Measurements from ENCODE around the gene MOB3C.
A peak's percentile ranks its signal among the peaks of the same experiment; 100 is the strongest.

Gene MOB3C

GRCh38 chr1:46603858-46604549 is 12.6 kb downstream of the MOB3C start, which contains the start of gene MKNK1:
Gene MKNK1 (minus strand): TSS chr1:46604268. CDS start chr1:46583327, 20,941 bp downstream.
- DNase-seq = peak; percentile 96 to 99 (median 99)

GRCh38 chr1:46603481-46603857 is 13.1 kb downstream of the MOB3C start:
- no peak for DNase-seq

DNA sequence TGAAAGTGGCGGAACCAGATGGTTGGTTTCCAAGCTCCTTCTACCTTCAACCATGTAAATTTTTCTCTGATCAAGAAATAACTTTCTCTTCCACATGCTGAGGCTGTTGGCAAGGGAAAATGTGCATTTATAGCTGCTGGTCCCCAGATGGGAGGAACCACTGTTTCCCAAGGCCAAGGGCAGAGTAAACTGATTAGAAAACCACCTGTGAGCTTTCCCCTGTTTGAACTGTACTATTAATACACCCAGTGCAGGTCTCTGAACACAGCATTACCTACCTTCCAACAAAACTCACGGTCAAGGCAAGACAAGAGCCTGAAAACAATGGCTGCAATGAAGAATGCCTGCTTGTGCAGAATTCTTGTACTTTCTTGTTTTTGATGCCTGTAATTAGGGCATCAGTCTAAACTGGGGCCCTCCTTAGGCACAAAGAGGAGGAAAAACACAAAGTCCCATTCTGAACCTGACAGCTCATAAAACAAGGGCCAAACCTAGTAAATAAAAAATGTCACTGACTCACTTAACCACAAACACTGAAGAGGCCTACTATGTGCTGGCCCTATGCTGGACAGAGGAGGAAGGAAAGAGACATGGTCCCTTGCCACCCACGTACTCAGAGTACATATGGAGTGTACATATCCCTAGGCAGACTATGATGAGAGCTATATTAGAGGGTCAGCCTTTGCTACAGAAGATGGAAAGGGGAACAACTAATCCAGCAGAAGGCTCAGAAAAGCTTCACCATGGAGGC is 15.2 kb downstream of the MOB3C start:
- no peak for DNase-seq

- no peak for DNase-seq
These were observed 17.3 kb downstream of the MOB3C start for GRCh38 chr1:46599059-46599970.

DNA sequence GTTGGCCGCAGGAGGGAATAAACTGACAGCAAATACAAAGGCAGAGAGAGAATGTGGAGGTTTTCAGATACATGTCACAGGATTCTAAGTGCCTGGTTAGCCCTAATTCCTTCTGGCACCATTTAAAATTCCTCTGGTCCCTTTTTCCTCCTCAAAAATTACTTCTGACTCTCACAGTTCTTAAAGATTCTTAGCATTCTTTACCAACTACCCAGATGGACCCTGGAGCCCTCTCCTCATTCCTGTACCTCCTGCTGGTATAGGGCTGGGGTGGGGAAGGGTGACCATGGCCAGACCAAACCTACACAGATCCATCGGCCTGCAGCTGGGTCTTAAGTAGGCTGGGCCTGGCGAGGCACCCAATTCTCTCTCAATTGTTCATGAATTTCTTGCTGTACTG is 19.8 kb downstream of the MOB3C start:
- no peak for DNase-seq

GRCh38 chr1:46596036-46596435 is 20.6 kb downstream of the MOB3C start:
- DNase-seq = no peak

GRCh38 chr1:46595127-46595526 is 21.5 kb downstream of the MOB3C start:
- DNase-seq = no peak

DNA sequence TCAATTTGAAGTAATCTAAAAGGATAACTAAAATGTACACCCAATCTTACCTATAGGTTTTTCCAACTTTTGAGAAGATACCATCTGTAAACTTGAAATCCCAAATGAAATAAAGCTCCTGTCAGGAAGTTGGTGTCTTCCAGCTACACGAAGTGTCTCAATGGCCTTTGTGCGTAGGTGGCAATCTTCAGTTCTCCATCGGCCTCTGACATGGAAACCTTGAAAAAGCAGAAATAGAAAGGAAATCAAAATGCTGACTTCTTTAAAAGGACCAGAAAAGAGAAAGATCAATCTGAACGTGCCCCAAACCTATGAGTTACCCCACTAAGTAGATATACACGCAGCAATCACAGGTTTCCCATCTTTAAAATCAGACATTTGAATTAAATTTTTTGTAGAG is 22.5 kb downstream of the MOB3C start:
- DNase-seq = no peak

- no peak for DNase-seq
These were observed 23.8 kb downstream of the MOB3C start for GRCh38 chr1:46592823-46593222.

DNA sequence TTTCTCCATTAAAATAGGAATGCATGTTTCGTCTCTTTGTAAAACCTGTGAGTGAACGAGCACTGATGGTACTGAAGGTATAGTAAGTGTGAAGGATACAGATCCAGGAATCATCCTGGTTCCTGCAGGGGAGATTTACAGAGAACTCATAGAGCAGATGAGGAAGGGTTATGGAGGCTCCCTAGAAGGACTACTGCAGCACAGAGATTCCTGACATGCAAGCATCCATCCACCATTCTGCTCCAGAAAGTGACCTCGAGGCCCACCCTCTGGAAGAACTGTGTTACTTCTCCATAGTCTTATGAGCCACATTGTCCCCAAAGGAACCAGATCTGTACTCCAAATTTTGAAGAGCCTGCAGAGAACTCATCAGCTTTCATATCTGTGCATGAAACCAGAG is 27.1 kb downstream of the MOB3C start:
- no peak for DNase-seq

- DNase-seq = no peak
These were observed 29.5 kb downstream of the MOB3C start for GRCh38 chr1:46587069-46587468.

DNA sequence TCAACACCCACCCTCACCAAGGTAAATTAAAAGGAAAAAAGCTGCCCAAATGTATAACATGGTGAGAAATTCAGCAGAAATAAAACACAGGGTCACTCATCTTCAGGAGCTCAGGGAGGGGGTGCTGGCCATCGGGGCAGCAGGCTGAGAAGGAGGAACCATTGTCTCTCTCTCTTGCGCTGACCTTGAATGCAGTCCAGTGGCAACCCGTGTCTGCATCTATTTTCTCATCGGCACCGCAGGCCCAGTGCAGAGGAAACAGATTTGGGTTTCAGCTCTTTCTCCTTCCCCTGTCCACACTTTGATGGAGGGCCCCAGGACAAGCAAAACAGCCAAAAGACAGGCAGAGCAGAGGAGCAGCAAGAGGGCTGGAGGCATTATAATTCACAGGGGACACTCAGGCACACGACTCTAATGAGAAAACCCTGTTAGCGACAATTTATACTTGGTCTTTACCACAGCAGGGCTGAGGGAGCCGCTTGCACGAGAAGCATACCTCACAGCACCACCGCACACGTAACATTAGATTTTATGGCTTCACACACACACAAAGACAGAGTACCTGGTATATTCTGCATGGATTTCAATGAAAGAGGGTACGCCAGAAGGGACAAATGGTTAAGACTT is 31.2 kb downstream of the MOB3C start:
- no peak for DNase-seq

- DNase-seq = no peak
These were observed 33.1 kb downstream of the MOB3C start for GRCh38 chr1:46583494-46583893.

GRCh38 chr1:46582972-46583371 is 33.6 kb downstream of the MOB3C start:
- no peak for DNase-seq

DNA sequence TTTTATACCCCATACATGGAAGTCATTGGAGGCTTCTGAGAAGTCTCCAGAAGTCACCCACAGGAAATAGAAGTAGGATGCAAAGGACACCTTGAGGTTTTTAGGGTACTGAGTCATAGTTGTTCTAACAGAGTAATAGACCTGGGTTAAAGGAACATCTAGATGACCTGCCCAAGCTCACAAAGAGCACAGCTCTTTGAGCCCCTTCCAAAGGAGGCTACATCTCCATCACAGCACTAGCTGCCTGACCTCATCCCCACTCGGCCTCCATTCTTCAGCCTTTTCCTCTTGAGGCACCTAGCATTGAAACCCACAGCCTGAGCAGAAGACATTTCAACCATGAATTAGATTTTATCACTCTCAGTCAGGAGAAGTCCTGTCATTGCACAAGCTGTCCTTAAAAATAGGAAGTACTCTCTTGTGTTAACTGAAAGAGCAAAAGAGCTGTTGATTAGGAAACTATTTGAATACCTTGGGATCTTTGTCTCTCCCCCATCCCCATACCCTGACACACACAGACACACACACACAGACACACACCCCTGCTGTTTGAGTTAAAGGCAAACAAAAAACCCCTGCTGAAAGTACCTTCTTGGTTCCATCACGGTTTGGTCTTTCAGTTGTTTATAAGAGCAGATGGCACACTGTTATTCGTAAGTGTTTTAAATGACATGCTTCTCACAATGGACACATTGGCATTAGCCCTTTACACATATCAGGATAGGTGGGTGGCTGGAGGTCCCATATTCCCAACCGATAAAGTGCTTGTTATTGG is 34.7 kb downstream of the MOB3C start:
- DNase-seq = peak in 1 of 5 donors; percentile 86

DNA sequence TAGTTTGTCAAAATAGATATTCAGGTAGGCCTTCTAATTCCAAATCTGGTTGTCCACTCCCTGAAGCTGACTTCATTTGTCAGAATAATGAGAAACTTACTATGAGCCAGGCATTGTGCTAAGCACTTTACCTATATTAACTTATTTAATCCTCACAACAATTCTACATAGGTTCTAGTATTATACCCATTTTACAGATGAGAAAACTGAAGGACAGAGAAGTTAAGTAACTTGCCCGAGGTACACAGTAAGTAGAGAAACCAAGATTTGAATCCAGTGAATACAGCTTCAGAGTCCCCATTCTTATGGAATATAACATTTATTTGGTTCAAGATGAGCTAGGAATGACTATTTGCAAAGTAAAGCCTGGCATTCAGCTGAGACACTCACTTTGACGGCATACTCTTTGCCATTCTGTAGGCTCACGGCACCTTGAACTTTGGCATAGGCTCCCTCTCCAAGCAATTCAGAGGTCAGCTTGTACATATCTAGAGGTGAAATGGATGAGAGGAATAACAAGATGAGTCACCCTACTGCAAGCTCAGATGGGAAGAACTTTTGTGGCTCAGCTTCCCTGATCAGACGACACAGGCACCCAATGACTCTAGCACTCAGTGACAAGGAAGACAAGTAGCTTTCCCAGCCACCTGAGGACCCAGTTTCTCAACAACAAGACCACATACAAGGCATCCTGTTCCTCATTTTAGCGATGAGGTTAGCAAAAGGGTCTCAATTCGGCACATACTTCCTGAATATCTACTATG is 36.3 kb downstream of the MOB3C start:
- DNase-seq = no peak

- peak in 1 of 5 donors; percentile 48 for DNase-seq
These were observed 38.9 kb downstream of the MOB3C start for GRCh38 chr1:46577671-46578070.

GRCh38 chr1:46576596-46576995 is 40.0 kb downstream of the MOB3C start:
- no peak for DNase-seq

GRCh38 chr1:46575778-46576177 is 40.8 kb downstream of the MOB3C start:
- DNase-seq = no peak

DNA sequence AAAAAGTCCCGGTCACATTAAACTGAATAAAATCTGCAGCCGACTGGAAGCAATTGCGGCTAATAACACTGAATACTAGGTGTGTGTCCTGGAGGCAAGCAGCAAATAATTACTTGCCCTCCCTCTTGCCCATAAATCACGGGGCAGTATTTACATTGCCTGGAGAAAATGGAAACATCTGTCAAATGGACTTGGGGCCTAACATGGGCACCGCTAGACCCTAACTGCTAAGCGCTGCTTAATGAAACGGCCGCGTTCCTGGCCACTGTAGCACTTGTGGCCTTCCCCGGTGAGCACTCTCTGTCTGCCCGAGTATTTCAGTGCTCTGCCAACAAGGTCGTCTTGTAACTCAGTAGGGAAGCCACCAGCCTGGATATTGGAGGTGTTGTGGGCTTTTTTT is 41.3 kb downstream of the MOB3C start:
- no peak for DNase-seq

DNA sequence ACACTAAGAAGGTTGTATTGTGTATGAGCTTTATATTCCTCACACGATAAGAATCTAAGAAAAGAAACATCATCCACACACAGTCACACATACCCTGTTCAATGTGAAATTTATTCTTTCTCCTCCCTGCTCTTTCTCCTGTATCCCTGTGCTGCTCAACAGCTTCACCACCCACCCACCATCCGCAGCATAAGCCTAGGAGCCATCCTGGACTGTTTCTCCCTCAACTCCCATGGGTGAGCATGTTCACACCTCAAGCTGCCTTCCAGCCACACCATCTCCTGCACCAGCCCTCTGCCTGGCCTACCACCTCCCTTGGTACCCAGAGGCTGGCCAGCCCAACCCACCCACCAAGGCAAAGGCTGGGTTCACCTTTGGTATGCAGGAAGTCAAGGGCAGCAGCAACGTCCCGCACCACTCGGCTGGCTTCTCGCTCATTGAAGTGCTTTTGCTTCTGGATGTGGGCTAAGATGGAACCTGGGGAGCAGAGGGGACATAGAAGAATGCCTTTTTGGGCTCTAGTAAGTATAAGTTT is 44.9 kb downstream of the MOB3C start:
- DNase-seq = no peak

All from T-helper 1 cell (primary cell).